HG02623 (cell line): ENCODE results near the gene CRCP.
"Not testable (repeated sequence)": the region's sequence is repeated elsewhere in the genome, so short reads cannot be mapped to it uniquely, and the experiment has no call there.

ENCODE experiments used
- ATAC-seq: cut with Tn5 transposase; IDR thresholded peaks from one replicate; pipeline ENCODE4 v1.9.1; 2021; ENCODE audit warnings: moderate library complexity; ENCODE audit not compliant: unreplicated experiment

CRCP gene

GRCh38 chr7:66152371-66153191 is 37.9 kb downstream of the CRCP start:
- ATAC-seq, result no peak

DNA sequence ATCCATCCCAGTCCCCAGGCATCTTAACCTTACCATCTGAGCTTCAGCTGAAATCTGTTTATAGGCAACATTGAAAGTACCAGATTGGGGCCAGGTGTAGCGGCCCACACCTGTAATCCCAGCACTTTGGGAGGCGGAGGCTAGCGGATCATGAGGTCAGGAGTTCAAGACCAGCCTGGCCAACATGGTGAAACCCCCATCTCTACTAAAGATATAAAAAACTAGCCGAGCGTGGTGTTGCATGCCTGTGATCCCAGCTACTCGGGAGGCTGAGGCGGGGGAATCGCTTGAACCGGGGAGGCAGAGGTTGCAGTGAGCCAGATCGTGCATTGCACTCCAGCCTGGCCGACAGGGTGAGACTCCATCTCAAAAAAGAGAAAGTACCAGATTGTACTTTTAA is 39.0 kb downstream of the CRCP start:
- no peak for ATAC-seq

DNA sequence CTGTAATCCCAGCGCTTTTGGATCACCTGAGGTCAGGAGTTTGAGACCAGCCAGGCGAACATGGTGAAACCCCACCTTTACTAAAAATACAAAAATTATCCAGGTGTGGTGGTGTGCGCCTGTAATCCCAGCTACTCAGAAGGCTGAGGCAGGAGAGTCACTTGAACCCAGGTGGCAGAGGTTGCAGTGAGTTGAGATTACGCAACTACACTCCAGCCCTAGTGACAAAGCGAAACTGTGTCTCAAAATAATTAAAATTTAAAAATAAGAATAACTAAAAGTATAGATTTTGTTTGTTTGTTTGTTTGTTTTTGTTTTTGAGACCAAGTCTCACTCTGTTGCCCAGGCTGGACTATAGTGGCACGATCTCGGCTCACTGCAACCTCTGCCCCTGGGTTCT is 41.4 kb downstream of the CRCP start:
- ATAC-seq, result not testable (repeated sequence)

GRCh38 chr7:66157060-66157459 is 42.4 kb downstream of the CRCP start:
- no peak for ATAC-seq

GRCh38 chr7:66162622-66163021 is 48.0 kb downstream of the CRCP start:
- no peak for ATAC-seq

DNA sequence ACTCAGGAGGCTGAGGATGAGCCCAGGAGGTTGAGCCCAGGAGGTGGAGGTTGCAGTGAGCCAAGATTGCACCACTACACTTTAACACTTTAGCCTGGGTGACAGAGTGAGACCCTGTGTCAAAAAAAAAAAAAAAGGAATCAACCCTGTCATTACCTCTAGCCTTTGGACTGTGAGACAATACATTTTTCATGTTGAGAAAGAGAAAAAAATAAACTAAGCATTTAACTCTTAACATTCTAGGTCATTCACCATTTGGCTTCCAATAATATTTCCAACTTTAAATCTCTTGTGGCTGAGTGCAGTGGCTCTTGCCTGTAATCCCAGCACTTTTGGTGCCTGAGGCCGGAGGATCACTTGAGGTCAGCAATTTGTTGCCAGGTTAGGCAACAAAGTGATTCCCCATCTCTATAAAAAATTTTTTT is 48.6 kb downstream of the CRCP start:
- no peak for ATAC-seq

- ATAC-seq, result no peak
Observed at GRCh38 chr7:66164356-66164755, 49.7 kb downstream of the CRCP start.

GRCh38 chr7:66167773-66168387 is 53.2 kb downstream of the CRCP start:
- ATAC-seq, result no peak

DNA sequence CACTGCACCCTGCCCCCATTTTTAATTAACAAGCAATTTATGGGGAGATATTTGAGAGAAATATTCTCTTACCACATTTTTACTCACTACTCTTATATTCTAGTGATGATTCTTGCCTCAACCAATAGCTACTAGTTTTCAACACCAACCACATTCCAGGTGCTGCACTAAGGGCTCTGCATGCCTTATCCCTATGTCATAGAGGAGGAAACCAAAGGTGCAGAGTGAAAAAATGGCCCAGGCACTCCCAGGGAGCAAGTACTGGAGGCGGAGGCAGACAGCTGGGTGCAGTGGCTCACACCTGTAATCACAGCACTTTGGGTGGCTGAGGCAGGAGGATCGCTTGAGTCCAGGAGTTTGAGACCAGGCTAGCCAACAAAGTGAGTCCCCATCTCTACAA is 55.0 kb downstream of the CRCP start:
- ATAC-seq, result no peak

DNA sequence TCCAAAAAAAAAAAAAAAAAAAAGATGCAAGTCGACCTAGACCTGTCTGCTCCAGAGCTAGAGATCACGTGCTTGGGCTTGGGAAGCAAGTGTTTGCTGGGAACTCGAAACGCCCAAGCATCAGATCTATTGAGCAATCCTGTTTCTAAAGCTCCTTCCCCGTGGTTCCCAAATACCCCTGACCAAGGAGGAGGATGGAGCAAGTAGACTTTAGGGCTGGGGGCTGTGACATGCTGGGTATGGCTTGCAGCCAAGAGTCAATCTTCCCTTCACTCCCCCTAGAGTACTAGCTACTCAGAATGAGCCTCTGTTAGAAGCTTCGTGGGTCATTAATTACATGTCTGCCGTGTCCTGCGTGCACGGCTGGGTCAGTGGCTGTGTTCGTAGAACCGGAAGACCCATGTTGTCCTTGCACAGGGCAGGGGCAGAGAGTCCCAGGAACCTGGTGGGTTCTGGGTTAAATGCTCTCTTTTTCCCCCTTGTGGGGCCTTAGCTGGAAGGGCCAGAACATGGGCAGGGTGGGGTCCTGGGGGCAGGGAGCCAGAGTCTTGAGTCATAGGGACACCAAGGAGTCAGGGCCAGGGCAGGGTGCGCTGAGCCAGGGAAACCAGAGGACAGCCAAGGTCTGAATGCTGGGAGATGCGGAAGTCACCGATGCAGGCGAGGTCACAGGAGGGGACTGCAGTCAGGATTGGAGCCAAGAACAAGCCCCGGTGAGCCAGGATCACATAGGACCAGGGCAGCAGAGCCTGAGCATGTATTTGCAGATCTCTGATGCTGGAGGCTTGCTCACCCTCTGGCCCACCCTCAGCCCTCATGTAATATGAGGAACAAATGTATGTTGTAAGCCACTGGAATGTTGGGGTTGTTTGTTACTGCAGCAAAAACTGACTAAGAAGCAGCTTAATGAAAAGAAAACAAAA is 55.9 kb downstream of the CRCP start:
- no peak for ATAC-seq

DNA sequence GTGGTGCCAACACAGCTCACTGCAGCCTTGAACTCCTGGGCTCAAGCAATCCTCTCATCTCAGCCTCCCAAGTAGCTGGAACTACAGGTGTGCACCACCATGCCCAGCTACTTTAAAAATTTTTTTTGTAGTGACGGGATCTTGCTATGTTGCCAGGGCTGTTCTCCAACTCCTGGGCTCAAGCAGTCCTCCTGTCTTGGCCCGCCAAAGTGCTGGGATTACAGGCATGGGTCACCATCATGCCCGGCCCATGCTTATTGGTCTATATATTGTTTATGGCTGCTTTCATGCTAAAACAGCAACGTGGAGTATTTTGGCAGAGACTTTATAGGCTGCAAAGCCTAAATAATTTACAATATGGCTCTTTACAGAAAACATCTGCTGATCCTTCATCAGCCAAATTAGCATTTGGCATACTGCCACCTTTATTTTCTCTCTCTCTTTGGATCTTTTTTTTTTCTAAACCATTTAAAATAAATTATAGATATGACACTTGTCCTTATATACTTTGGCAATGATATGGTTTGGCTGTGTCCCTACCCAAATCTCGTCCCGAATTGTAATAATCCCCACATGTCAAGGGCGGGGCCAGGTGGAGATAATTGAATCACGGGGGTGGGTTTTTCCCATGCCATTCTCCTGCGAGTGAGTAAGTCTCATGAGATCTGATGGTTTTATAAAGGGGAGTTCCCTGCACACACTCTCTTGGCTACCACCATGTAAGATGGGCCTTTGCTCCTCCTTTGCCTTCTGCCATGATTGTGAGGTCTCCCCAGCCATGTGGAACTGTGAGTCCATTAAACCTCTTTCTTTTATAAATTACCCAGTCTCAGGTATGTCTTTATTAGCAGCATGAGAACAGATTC is 58.1 kb downstream of the CRCP start:
- ATAC-seq, result not testable (repeated sequence)

GRCh38 chr7:66173856-66174255 is 59.2 kb downstream of the CRCP start:
- ATAC-seq, result no peak

DNA sequence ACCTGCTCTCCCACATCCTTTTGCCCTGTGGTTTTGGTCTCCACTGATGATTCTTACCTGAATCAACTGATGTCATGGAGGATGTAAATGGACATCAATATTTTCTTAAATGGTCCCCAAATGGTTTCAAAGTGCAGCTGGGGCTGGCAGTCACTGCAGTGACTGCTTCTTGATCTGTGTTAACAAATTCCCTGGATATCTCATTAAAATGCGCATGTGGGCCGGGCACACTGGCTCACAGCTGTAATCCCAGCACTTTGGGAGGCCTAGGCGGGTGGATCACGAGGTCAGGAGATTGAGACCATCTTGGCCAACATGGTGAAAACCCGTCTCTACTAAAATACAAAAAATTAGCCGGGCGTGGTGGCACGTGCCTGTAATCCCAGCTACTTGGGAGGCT is 60.4 kb downstream of the CRCP start:
- ATAC-seq, result not testable (repeated sequence)

GRCh38 chr7:66176914-66177313 is 62.3 kb downstream of the CRCP start:
- ATAC-seq, result no peak

DNA sequence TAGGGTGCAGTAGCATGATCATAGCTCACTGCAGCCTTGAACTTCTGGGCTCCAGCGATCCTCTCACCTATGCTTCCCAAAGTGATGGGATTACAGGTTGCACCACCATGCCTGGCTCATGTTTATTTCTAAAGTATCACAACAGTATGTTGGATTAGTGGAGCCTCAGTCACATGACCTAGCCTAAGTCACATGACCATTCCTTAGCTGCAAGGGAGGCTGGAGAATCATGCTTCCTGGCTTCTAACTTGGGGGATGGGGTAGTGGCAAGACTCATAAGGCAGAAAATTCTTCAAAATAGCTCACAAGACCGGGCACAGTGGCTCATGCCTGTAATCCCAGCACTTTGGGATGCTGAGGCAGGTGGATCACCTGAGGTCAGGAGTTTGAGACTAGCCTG is 63.6 kb downstream of the CRCP start:
- no peak for ATAC-seq

GRCh38 chr7:66181329-66181728 is 66.7 kb downstream of the CRCP start:
- ATAC-seq, result no peak

- no peak for ATAC-seq
Observed at GRCh38 chr7:66181845-66182244, 67.2 kb downstream of the CRCP start.

GRCh38 chr7:66182920-66183319 is 68.3 kb downstream of the CRCP start:
- ATAC-seq, result no peak

DNA sequence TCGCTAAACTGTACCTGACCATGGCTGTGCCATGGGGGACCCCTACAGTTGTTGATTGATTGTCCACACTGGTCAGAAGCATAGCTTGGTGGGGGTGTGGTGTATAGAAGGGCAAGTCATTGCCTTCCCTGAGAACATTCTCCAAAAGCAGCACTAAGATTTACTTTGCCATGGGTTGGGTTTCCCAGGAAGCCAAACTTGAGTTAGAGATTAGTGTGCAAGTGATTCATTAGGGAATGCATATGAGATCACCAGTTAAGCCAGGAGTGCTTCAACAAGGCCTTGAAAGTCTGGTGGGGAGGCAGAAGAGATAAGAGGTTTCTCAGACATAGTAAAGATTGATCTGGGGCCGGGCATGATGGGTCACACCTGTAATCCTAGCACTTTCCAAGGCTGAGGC is 69.1 kb downstream of the CRCP start:
- no peak for ATAC-seq

- no peak for ATAC-seq
Observed at GRCh38 chr7:66185680-66186187, 71.1 kb downstream of the CRCP start.
